PC-3 (cell line): ENCODE data around the gene RPS6KC1.

ENCODE experiments used
- CTCF ChIP-seq: fragments of 300-600 bp; sonication (generic); conservative IDR thresholded peaks from 2 replicates; pipeline ENCODE4 v1.5.1; 2017; ENCODE audit warnings: antibody characterized with exemption, low read depth, mild to moderate bottlenecking, low read length
- EZH2 ChIP-seq: fragments of 300-600 bp; sonication (generic); IDR thresholded peaks from one replicate; pipeline ENCODE4 v1.6.1; 2017; ENCODE audit warnings: antibody characterized with exemption, mild to moderate bottlenecking, low read length; ENCODE audit not compliant: unreplicated experiment
- EZH2phosphoT487 ChIP-seq: fragments of 300-600 bp; sonication (generic); IDR thresholded peaks from 2 replicates; pipeline ENCODE4 v1.6.1; 2018; ENCODE audit warnings: mild to moderate bottlenecking, antibody characterized with exemption, low read length, borderline replicate concordance

GRCh38 chr1:213186168-213186567, 135.1 kb downstream of the RPS6KC1 start:
- TF ChIP-seq CTCF, result no peak
- TF ChIP-seq EZH2, result no peak
- TF ChIP-seq EZH2phosphoT487, result no peak
